Measurements from ENCODE around the gene MRM1.

DNA sequence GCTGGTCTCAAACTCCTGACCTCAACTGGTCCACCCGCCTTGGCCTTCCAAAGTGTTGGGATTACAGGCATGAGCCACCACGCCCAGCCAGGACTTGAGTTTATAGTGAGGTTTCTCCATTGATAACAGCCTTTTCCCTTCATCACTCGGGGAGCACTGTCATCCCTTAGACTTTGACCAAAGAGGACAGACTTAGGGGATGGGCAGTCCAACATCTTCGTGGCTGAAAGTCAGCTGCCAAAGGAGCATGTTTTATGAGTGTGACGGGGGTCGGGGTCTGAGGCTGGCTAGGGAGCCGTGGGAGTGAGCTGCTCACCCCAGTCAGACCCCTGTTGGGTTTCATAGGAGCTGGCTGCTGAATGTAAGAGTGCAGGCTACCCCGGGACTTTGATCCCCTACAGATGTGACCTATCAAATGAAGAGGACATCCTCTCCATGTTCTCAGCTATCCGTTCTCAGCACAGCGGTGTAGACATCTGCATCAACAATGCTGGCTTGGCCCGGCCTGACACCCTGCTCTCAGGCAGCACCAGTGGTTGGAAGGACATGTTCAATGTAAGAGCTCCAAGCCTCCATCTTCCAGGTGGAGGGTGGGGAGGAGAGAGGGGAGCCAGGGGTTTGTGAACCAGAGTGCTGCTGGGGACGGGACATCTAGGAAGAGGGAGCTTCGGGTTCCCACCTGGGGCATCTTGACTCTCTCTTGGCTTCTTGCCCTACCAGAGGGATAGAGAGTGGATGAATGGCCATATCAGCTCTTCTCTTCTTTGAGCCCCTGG is 6.6 kb upstream of the MRM1 start:
- TF ChIP-seq CTCF (IDR thresholded peaks at IDR 0.05; ENCODE audit: low read depth, low read length) (no peak), EZH2phosphoT487 (IDR thresholded peaks at IDR 0.05; ENCODE audit: low read depth) (no peak)

Data from OCI-LY3 (cell line).